HCT116 (cell line): ENCODE data around the gene CCDC66. TPM values are rescaled to one million over a fixed set of nuclear protein-coding genes. Genes with fewer than 3 reads are reported as not detected.

Experiments used
- ATAC-seq: fragments of 200-7000 bp; cut with Tn5 transposase; 2 replicates; pipeline ENCODE4 v1.9.1; 2020; ENCODE audit warnings: mild to moderate bottlenecking, moderate library complexity
- BruUV-seq: library from RNA; stranded (reverse); fragments of 400-500 nt; replicated peaks from 2 replicates; lab custom pipeline; 2021; lab: Mats Ljungman, UMichigan
- CTCF ChIA-PET: fragments of 300-600 bp; sonication (Branson Sonifier 250); formaldehyde crosslinking; loops from one replicate; lab custom pipeline; 2021; ENCODE audit warnings: antibody characterized with exemption; lab: Charles Lee
- POLR2A ChIA-PET: fragments of 300-600, 350-600 bp; sonication (Branson Sonifier 250); formaldehyde crosslinking; loops from one replicate; lab custom pipeline; 2021; ENCODE audit warnings: antibody characterized with exemption; lab: Charles Lee
- RAD21 ChIA-PET, 2 experiments: fragments of 300-600 bp; sonication (Branson Sonifier 250); formaldehyde crosslinking; loops; one replicate each; lab custom pipeline; 2023; ENCODE audit warnings: low total read pairs in 2 of 2; ENCODE audit not compliant: uncharacterized antibody in 2 of 2, unreplicated experiment in 2 of 2, low non-redundant PET in 1 of 2; lab: Charles Lee
- DNase-seq: peaks from one replicate; pipeline ENCODE4 v3.0.0-alpha.2; 2010; ENCODE audit warnings: low read depth, low spot score
- H2AFZ ChIP-seq: fragments of 200-600 bp; shearing (Covaris generic), sonication (generic); 2 replicates; pipeline ENCODE4 v1.6.1; 2017; ENCODE audit warnings: low read depth, mixed run types, mixed read lengths, antibody characterized with exemption, low read length; ENCODE audit not compliant: poor library complexity, severe bottlenecking
- H3K27ac ChIP-seq: 2 replicates; pipeline ENCODE4 v1.5.1; 2012; ENCODE audit warnings: low read depth, low read length
- H3K27me3 ChIP-seq: fragments of 200-600 bp; sonication (generic); 2 replicates; pipeline ENCODE4 v1.6.1; 2016; ENCODE audit warnings: mixed run types, low read length, mixed read lengths; ENCODE audit not compliant: insufficient read depth
- H3K36me3 ChIP-seq, 2 experiments: fragments of 200-500 bp in 1 of 2; fragments of 200-600 bp in 1 of 2; sonication (Bioruptor generic) in 1 of 2; sonication (generic) in 1 of 2; 2 replicates each; pipeline versions ENCODE4 v1.5.1 to v1.6.1; 2014 to 2016; ENCODE audit warnings: low read length in 2 of 2, inconsistent platforms in 1 of 2, mixed read lengths in 1 of 2, mixed run types in 1 of 2; ENCODE audit not compliant: insufficient read depth in 2 of 2, control insufficient read depth in 1 of 2
- H3K4me1 ChIP-seq, 2 experiments: fragments of 200-600 bp in 1 of 2; sonication (generic) in 1 of 2; 2 replicates each; pipeline versions ENCODE4 v1.5.1 to v1.6.1; 2012 to 2017; ENCODE audit warnings: low read length in 2 of 2, inconsistent platforms in 1 of 2, mild to moderate bottlenecking in 1 of 2, mixed read lengths in 1 of 2, mixed run types in 1 of 2, moderate library complexity in 1 of 2; ENCODE audit not compliant: insufficient read depth in 2 of 2, control insufficient read depth in 1 of 2
- H3K4me2 ChIP-seq: fragments of 200-600 bp; sonication (generic); 2 replicates; pipeline ENCODE4 v1.6.1; 2017; ENCODE audit warnings: mixed run types, low read length, mixed read lengths
- H3K4me3 ChIP-seq, 2 experiments: fragments of 200-600 bp in 1 of 2; sonication (generic) in 1 of 2; replicated peaks in 1 of 2; 2 replicates each; pipeline ENCODE4 v1.5.1; 2011 to 2016; ENCODE audit warnings: low read length in 2 of 2, control low read depth in 1 of 2, low read depth in 1 of 2, mild to moderate bottlenecking in 1 of 2, mixed read lengths in 1 of 2, mixed run types in 1 of 2
- H3K79me2 ChIP-seq: fragments of 200-600 bp; sonication (generic); 2 replicates; pipeline ENCODE4 v1.6.1; 2017; ENCODE audit warnings: mild to moderate bottlenecking, mixed run types, low read length, moderate library complexity, mixed read lengths; ENCODE audit not compliant: insufficient read depth
- H3K9ac ChIP-seq: fragments of 200-600 bp; sonication (generic); 2 replicates; pipeline ENCODE4 v1.6.1; 2016; ENCODE audit warnings: low read length, mixed read lengths
- H3K9me2 ChIP-seq: fragments of 200-600 bp; sonication (generic), shearing (Covaris generic); 2 replicates; pipeline ENCODE4 v1.6.1; 2017; ENCODE audit warnings: mixed run types, mild to moderate bottlenecking, moderate library complexity; ENCODE audit not compliant: insufficient read depth
- H3K9me3 ChIP-seq, 2 experiments: fragments of 200-500 bp in 1 of 2; fragments of 200-600 bp in 1 of 2; sonication (Bioruptor generic) in 1 of 2; sonication (generic) in 1 of 2; 2 replicates each; pipeline ENCODE4 v1.6.1; 2014 to 2017; ENCODE audit warnings: low read length in 2 of 2, mixed read lengths in 2 of 2, inconsistent platforms in 1 of 2, low read depth in 1 of 2, mild to moderate bottlenecking in 1 of 2, mixed run types in 1 of 2, moderate library complexity in 1 of 2; ENCODE audit not compliant: control insufficient read depth in 1 of 2, insufficient read depth in 1 of 2
- H4K20me1 ChIP-seq: fragments of 200-600 bp; sonication (generic), shearing (Covaris generic); 2 replicates; pipeline ENCODE4 v1.6.1; 2017; ENCODE audit warnings: mixed run types, mild to moderate bottlenecking, moderate library complexity; ENCODE audit not compliant: insufficient read depth
- CEBPB ChIP-seq: IDR thresholded peaks from 2 replicates; pipeline ENCODE4 v1.6.1; 2012; ENCODE audit warnings: low read depth
- CTCF ChIP-seq, 3 experiments: fragments of 200-600 bp in 1 of 3; sonication (generic) in 1 of 3; IDR thresholded peaks in 2 of 3; conservative IDR thresholded peaks in 1 of 3; 2 replicates each; pipeline ENCODE4 v1.5.1; 2012 to 2017; ENCODE audit warnings: low read depth in 2 of 3, low read length in 2 of 3, antibody characterized with exemption in 1 of 3, borderline replicate concordance in 1 of 3, control low read depth in 1 of 3, mild to moderate bottlenecking in 1 of 3, mixed read lengths in 1 of 3, mixed run types in 1 of 3, moderate library complexity in 1 of 3; ENCODE audit not compliant: insufficient read depth in 1 of 3
- EZH2 ChIP-seq: fragments of 200-600 bp; sonication (generic); IDR thresholded peaks from 2 replicates; pipeline ENCODE4 v1.6.1; 2017; ENCODE audit warnings: antibody characterized with exemption, mixed run types
- FOSL1 ChIP-seq: IDR thresholded peaks from 2 replicates; pipeline ENCODE4 v1.6.1; 2012; ENCODE audit warnings: low read depth
- MAX ChIP-seq: IDR thresholded peaks from 2 replicates; pipeline ENCODE4 v1.6.1; 2012
- POLR2A ChIP-seq: IDR thresholded peaks from 2 replicates; pipeline ENCODE4 v1.7.0; 2011; ENCODE audit warnings: borderline replicate concordance; ENCODE audit not compliant: insufficient read depth, insufficient read length; ENCODE audit errors: extremely low read depth
- POLR2AphosphoS5 ChIP-seq: IDR thresholded peaks from 2 replicates; pipeline ENCODE4 v1.6.1; 2011; ENCODE audit warnings: mild to moderate bottlenecking, low read depth, low read length, moderate library complexity
- REST ChIP-seq: IDR thresholded peaks from 2 replicates; pipeline ENCODE4 v1.6.1; 2012; ENCODE audit warnings: low read depth
- SIN3A ChIP-seq: IDR thresholded peaks from 2 replicates; pipeline ENCODE4 v1.6.1; 2012; ENCODE audit warnings: low read depth
- SP1 ChIP-seq: IDR thresholded peaks from 2 replicates; pipeline ENCODE4 v1.6.1; 2012; ENCODE audit warnings: low read depth
- TCF7L2 ChIP-seq: IDR thresholded peaks from 2 replicates; pipeline ENCODE4 v1.7.0; 2011; ENCODE audit warnings: borderline replicate concordance, inconsistent platforms; ENCODE audit not compliant: insufficient read depth, insufficient read length; ENCODE audit errors: extremely low read depth
- intact Hi-C: fragments of 100-400 bp; cut with micrococcal nuclease; formaldehyde crosslinking; loops from 2 replicates; pipeline ENCODE4 v1.10.0; 2022
- total RNA-seq: library from RNA; stranded (reverse); gene quantifications from one replicate; pipeline ENCODE4 v1.2.1, GENCODE V29; 2021; ENCODE audit not compliant: unreplicated experiment

Gene CCDC66
- total RNA-seq, 1 experiment from 2014 or later: 16.9 TPM

GRCh38 chr3:56593455-56594158 is 36.6 kb downstream of the CCDC66 start (continued):
- no peak for TF ChIP-seq CTCF (IDR thresholded peaks at IDR 0.05 in 2 of 3, conservative IDR thresholded peaks at IDR 0.05 in 1 of 3; ENCODE audit: borderline replicate concordance in 1 of 3, insufficient read depth in 1 of 3, low read depth in 2 of 3, low read length in 2 of 3)
- no peak for TF ChIP-seq CEBPB
- no peak for TF ChIP-seq MAX

- ChIA-PET RAD21 (no interaction called here), CTCF (no interaction called here), POLR2A (no interaction called here)
- H2AFZ ChIP-seq: no peak overlapping the region
- H3K9ac ChIP-seq: no peak overlapping the region
- no TSS peak for BruUV-seq
- H3K4me3 ChIP-seq: no peak overlapping the region
- H4K20me1 ChIP-seq: no peaks in the 10 kb centered on the region
- no peaks in the 10 kb centered on the region for H3K27me3 ChIP-seq
- no peaks in the 10 kb centered on the region for H3K4me1 ChIP-seq
- H3K9me2 ChIP-seq: no peaks in the 10 kb centered on the region
- no peaks in the 10 kb centered on the region for H3K9me3 ChIP-seq
- TF ChIP-seq EZH2 (no peak), SP1 (no peak), SIN3A (no peak), POLR2AphosphoS5 (no peak), CTCF (IDR thresholded peaks at IDR 0.05 in 2 of 3, conservative IDR thresholded peaks at IDR 0.05 in 1 of 3; ENCODE audit: borderline replicate concordance in 1 of 3, insufficient read depth in 1 of 3, low read depth in 2 of 3, low read length in 2 of 3) (no peak), REST (no peak), POLR2A (no peak), FOSL1 (no peak), TCF7L2 (no peak)
- intact Hi-C loops: no loop called here
- peaks cover 12% of the 10 kb centered on the region for H3K79me2 ChIP-seq
- H3K36me3 ChIP-seq: peaks cover 4 to 10% of the 10 kb centered on the region in 2 experiments; a peak in 3 of 4 replicates
- DNase-seq (no peak), ATAC-seq (no peak)
- no peak overlapping the region for H3K4me2 ChIP-seq
- H3K27ac ChIP-seq: no peak overlapping the region
These were observed 39.2 kb downstream of the CCDC66 start for GRCh38 chr3:56595975-56596840.
